Activated gamma-delta T cell (primary cell): ENCODE results near the gene ATP10A.

Source experiments
- DNase-seq: peaks from one replicate; lab custom pipeline; 2025; lab: John Stamatoyannopoulos, UW

ATP10A gene

GRCh38 chr15:25679492-25679891, 183.6 kb downstream of the ATP10A start:
- DNase-seq = no peak

DNA sequence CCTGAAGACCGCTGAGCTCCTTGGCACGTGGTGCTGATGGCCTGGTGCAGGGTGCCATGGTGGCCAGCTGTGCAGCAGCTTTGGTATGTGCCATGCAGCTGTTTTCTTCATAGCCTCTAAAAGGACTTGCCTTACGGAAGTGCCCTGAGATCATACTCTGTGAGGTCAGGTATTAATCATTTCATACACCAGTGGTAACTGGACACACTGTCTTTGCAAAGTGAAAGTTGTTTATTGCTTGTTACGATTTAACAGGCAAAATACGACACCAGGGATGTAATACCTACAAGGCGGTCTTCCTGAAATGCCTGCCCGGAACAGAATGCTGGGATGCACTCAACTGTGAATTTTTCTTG, 184.6 kb downstream of the ATP10A start:
- no peak for DNase-seq

- DNase-seq = no peak
These were observed 185.2 kb downstream of the ATP10A start for GRCh38 chr15:25677719-25678499.

- no peak for DNase-seq
These were observed 187.1 kb downstream of the ATP10A start for GRCh38 chr15:25676070-25676469.

- DNase-seq = no peak
These were observed 187.7 kb downstream of the ATP10A start for GRCh38 chr15:25675396-25675795.

DNA sequence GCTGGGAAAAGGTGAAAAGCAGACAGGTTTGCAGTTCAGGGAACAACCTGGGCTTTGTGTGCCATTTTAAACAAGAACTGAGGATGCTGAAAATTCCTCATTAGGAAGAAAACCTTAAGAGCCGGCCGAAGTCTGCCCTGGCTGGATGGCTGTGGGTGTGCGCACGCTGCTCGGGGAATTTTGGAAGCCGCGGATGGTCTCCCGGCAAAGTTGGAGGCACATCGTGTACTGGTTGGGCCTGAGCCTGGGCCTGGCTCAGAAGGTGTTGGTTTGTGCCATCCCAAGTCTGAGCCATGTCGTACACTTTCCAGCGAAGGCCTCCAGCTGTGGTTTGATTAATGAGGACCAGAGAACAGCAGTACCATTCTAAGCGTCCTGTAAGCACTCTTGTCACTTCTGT, 188.2 kb downstream of the ATP10A start:
- no peak for DNase-seq

GRCh38 chr15:25673972-25674371, 189.2 kb downstream of the ATP10A start:
- no peak for DNase-seq

GRCh38 chr15:25673351-25673750, 189.8 kb downstream of the ATP10A start:
- no peak for DNase-seq

DNA sequence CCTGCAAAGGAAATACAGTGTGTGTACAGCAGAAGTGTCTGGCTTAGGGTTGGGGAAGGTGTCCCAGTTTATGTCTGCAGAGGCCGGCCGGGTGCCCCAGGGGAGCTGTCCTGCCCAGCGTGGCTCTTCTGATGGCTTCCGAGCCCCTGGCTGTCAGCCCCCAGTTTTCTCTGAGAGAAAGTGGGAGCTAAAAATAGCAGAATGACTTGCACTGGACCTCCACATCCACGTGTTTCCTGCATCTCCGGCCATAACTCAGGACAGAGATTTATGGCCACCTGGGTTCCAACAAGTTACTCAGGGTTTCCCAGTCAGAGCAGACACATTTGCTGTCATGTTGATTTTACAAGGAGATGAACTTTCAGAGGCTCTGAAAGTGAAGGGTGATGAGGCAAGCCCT, 192.0 kb downstream of the ATP10A start:
- no peak for DNase-seq

DNA sequence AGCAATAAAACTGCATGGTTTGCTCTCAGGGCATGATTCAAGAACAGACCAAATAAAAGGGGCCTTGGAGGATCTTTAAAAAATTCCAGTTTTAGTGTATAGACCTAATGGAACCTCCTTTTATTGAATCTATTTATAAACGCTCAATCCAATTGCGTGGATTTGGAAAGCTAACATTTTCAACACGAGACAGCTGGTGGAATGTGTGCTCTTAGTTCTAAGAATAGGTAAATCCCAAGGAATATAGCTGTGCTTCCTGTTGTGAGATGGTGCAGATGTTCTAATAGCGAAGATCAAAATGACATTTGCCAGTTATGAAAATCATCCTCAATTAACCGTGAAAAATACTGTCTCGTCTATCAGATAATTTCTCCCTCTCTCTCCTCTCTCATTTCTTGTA, 192.5 kb downstream of the ATP10A start:
- DNase-seq = no peak

- DNase-seq = no peak
These were observed 193.0 kb downstream of the ATP10A start for GRCh38 chr15:25670025-25670554.

DNA sequence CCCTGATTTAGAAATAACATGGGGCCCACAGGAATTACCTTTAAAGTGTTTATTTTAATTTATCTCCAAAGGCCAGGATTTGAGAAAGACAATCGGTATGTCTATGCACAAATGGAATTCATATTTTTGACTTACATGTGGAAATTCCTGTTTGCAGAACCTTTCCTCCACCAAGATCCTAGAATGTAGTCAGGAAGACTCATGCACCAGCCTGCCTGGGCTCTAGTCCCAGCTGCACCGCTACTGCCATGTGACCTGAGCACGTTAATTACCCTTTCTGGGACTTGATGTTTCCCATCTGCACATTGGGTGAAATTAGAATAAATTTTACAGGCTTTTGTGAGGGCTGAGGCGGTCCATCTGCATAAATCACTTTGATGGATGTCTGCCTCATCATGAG, 194.2 kb downstream of the ATP10A start:
- DNase-seq = no peak

- no peak for DNase-seq
These were observed 194.8 kb downstream of the ATP10A start for GRCh38 chr15:25668236-25668795.

DNA sequence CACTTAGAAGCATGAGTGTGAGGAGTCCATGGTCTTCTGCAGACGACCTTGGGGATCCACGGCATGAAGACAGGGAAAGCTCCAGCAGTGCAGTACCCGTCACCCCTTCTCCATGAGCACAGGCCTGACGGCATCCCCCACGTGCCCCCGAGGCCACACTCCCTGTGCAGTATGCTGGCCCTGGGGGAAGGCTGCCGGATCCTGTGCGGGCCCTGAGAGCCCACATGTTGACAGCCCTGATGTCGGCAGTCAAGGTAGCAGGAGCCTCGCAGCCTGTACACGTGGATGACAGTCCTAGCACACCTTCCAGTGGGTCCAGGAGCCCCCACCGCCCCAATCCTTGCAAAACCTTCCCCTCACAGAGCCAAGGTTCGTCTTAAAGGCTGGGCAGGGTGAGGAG, 195.3 kb downstream of the ATP10A start:
- DNase-seq = no peak

GRCh38 chr15:25665913-25666312, 197.2 kb downstream of the ATP10A start:
- no peak for DNase-seq

GRCh38 chr15:25664761-25665160, 198.4 kb downstream of the ATP10A start:
- no peak for DNase-seq

DNA sequence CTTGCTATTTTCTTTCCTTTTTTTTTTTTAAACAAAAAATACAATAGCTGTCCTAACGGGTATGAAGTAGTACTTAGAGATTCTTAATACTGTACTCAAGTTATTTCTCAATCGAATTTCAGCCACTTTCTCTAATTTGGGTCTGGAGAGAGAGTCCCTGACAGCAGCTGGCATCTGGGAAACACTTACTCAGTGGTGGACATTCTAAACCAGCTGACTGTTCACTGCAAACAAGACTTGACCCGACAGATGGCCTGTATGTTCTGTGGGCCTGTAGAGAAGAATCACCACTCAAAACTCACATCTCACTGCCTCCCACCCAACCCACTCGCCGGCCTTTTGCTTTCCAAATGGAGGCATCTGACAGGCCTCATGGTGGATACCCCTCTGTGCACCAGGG, 199.6 kb downstream of the ATP10A start:
- DNase-seq = no peak

DNA sequence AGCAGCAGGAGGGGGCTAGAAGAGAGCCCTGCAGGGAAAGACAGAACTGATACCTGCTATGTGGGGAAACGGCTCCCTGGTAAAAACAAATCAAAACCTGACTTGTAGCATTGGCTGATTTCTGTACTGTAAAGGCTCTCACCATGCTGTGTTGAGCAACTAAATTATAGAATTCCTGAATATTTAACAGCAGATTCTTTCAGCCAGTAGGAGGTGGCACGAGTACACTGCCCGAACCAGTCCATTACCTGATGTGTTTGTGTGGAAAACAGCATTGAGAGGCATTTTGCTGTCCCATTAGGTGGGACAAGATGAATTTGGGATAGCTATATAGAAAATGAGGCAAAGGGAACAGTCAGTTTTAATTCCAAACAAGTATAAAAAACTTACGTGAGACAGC, 201.2 kb downstream of the ATP10A start:
- no peak for DNase-seq

GRCh38 chr15:25659251-25659650, 203.9 kb downstream of the ATP10A start:
- no peak for DNase-seq

GRCh38 chr15:25658560-25658959, 204.6 kb downstream of the ATP10A start:
- DNase-seq = no peak

DNA sequence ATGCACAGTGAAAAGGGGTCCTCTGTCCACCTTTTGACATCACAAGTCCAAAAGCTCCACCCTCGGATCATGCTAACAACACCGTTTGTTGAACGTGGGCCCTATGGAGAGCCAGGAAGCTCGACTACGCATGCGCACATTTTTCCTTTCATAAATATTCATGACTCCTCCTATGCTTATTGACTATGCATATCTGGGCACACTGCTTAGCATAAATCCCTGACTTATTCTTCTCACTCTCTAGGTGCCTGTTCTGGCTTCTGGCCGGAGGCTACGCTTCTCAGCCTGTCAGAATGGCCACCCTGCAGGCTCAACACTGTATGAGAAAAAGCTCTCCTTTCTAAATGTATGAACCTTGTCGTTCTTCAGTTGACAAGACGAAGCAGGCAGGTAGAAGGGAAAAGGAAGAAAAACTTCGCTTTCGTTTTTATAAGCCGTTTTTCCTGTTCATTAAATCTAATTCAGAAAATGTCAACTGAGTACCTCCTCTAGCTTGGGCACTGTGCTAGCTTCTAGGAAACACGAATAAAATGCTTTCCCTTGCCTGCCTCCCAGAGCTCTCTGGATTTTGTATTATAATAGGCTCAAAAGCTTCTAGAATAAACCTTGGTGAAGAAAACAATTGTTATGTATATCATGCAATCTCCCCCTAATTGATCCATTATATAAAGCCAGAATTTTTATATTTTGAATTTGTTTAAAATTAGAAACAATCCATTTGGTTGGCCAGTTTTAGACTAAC, 207.7 kb downstream of the ATP10A start:
- no peak for DNase-seq

DNA sequence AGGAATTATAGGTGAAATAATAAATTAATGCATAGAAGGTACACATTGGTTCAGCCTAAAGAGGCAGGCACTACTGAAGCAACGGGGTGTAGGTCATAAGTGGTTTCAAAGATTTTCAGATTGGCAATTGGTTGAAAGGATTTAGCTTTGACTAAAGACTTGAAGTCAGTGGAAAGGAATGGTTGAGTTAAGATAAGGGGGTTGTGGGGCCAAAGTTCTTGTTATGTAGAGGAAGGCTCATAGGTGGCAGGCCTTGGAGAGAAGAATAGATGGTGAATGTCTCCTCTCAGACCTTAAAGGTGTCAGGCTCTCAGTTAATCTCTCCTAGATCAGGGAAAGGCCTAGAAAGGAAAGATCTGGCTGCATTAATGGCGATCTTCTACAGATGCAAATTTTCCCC, 209.8 kb downstream of the ATP10A start:
- DNase-seq = no peak

GRCh38 chr15:25652704-25653103, 210.4 kb downstream of the ATP10A start:
- no peak for DNase-seq
